Activated CD8-positive, alpha-beta memory T cell treated with anti-CD3 and anti-CD28 coated beads for 36 hours (primary cell): Measurements from ENCODE around the gene HID1. TPM values are rescaled to one million over a fixed set of nuclear protein-coding genes. Genes with fewer than 3 reads are reported as not detected.
"Not testable (repeated sequence)": the region's sequence is repeated elsewhere in the genome, so short reads cannot be mapped to it uniquely, and the experiment has no call there.

Experiments used
- CTCF ChIA-PET: fragments of 350-600 bp; sonication (Branson Sonifier 250); formaldehyde crosslinking; loops from one replicate; lab custom pipeline; 2021; ENCODE audit warnings: antibody characterized with exemption; lab: Charles Lee
- POLR2A ChIA-PET: fragments of 350-600 bp; sonication (Branson Sonifier 250); formaldehyde crosslinking; loops from one replicate; lab custom pipeline; 2021; ENCODE audit warnings: antibody characterized with exemption; lab: Charles Lee
- total RNA-seq, 2 experiments: library from RNA; stranded (reverse); gene quantifications; one replicate each; pipeline ENCODE4 v1.2.3, GENCODE V29; 2021

Gene HID1
- total RNA-seq, 2 experiments from 2014 or later, result 0.89 to 1.9 TPM

DNA sequence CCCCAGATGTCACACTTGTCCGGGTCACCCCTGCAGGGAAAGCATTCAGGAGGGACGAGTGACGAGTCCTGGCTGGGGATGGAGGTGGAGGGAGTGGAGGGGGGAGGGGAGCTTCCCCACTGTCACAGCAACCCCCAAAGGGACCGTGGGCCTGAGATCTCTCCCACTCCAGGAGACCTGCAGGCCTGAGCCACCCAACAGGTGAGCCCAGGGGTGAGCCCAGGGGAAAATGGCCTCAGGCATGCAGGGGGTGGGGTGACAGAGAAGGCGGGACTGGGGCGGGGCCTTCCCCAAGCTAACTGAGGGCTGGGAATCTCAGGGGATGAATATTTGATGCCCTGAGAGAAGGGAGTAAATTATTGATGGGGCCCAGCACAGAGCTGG is 51.9 kb downstream of the HID1 start:
- ChIA-PET CTCF (interaction anchor here (0.5 to 5.5 kb wide), 3 partner anchors 37 to 980 kb away, joined by 4 to 49 read pairs (median 8); no protein-coding TSS in a partner anchor), POLR2A (no interaction called here)

- ChIA-PET POLR2A (no interaction called here), CTCF (interaction anchor here (0.5 to 2.3 kb wide), 2 partner anchors 37 to 981 kb away, joined by 4 to 8 read pairs; no protein-coding TSS in a partner anchor)
Observed at GRCh38 chr17:74920306-74920620, 52.3 kb downstream of the HID1 start.

- ChIA-PET CTCF (interaction anchor here (2.3 kb wide), 1 partner anchor 38 kb away, joined by 8 read pairs; no protein-coding TSS in a partner anchor), POLR2A (no interaction called here)
Observed at GRCh38 chr17:74919440-74920305, 52.9 kb downstream of the HID1 start.

GRCh38 chr17:74918906-74919305 is 53.7 kb downstream of the HID1 start:
- ChIA-PET CTCF (interaction anchor here (0.7 to 2.3 kb wide), 2 partner anchors 39 to 47 kb away, joined by 3 to 8 read pairs; no protein-coding TSS in a partner anchor), POLR2A (no interaction called here)

- ChIA-PET CTCF (interaction anchor here (1.2 kb wide), 1 partner anchor 17 kb away, joined by 3 read pairs; no protein-coding TSS in a partner anchor), POLR2A (no interaction called here)
Observed at GRCh38 chr17:74917430-74917829, 55.1 kb downstream of the HID1 start.

- CTCF ChIA-PET, result interaction anchor here (1.2 kb wide), 1 partner anchor 17 kb away, joined by 3 read pairs; no protein-coding TSS in a partner anchor
- POLR2A ChIA-PET, result no interaction called here
Observed at GRCh38 chr17:74916851-74917199, 55.7 kb downstream of the HID1 start.

- POLR2A ChIA-PET, result no interaction called here
- CTCF ChIA-PET, result interaction anchor here (1.2 kb wide), 1 partner anchor 18 kb away, joined by 3 read pairs; no protein-coding TSS in a partner anchor
Observed at GRCh38 chr17:74916136-74916850, 56.3 kb downstream of the HID1 start.

DNA sequence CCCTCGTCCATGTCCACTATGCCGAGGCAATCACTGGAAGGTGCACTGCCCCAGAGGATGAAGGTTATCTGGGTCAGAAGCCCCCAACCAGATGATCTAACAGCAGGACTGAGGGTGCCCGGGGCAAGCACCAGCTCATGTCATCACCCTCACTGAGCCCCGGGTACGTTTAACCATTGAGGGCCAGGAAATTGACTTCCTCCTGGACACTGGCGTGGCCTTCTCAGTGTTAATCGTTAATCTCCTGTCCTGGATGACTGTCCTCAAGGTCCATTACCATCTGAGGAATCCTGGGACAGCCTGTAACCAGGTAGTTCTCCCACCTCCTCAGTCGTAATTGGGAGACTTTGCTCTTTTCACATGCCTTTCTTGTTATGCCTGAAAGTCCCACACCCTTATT is 61.1 kb downstream of the HID1 start:
- POLR2A ChIA-PET, CTCF ChIA-PET: not testable (repeated sequence)

DNA sequence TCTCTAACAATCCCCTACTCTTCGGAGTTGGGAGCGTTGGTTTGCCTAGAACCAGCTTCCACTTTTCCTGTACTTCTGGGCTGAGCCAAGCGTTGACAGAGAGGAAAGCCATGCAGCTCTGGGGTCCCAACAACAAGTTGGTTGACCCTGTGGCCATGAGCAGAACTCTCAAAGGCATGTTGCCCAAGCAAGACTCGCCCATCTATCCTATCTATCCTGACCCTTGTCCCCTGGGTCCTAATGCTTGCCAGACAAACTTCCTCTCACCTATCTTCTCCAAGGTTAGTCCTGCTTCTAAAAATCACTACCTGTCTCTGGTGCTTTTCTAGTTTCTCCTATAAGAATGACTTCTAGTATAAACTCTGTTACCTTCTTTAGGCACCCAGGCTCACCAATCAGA is 63.5 kb downstream of the HID1 start:
- CTCF ChIA-PET, result interaction anchor here (0.7 kb wide), 1 partner anchor 47 kb away, joined by 3 read pairs; no protein-coding TSS in a partner anchor
- POLR2A ChIA-PET, result not testable (repeated sequence)

DNA sequence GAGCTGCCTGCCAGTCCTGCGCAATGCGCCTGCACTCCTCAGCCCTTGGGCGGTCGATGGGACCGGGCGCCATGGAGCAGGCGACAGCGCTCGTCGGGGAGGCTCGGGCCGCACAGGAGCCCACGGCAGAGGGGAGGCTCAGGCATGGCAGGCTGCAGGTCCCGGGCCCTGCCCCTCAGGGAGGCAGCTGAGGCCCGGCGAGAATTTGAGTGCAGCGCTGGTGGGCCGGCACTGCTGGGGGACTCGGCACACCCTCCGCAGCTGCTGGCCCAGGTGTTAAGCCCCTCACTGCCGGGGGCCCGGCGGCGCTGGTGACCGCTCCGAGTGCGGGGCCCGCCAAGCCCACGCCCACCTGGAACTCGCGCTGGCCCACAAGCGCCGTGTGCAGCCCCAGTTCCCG is 65.5 kb downstream of the HID1 start:
- POLR2A ChIA-PET, result no interaction called here
- CTCF ChIA-PET, result interaction anchor here (0.8 kb wide), 1 partner anchor 54 kb away, joined by 3 read pairs; no protein-coding TSS in a partner anchor

- POLR2A ChIA-PET, result interaction anchor here (0.6 kb wide), 1 partner anchor 363 kb away, joined by 10 read pairs; no protein-coding TSS in a partner anchor
- CTCF ChIA-PET, result interaction anchor here (0.7 to 0.8 kb wide), 2 partner anchors 55 to 452 kb away, joined by 3 read pairs; no protein-coding TSS in a partner anchor
Observed at GRCh38 chr17:74906214-74906793, 66.3 kb downstream of the HID1 start.

- ChIA-PET CTCF (no interaction called here), POLR2A (no interaction called here)
Observed at GRCh38 chr17:74904687-74905409, 67.7 kb downstream of the HID1 start.

DNA sequence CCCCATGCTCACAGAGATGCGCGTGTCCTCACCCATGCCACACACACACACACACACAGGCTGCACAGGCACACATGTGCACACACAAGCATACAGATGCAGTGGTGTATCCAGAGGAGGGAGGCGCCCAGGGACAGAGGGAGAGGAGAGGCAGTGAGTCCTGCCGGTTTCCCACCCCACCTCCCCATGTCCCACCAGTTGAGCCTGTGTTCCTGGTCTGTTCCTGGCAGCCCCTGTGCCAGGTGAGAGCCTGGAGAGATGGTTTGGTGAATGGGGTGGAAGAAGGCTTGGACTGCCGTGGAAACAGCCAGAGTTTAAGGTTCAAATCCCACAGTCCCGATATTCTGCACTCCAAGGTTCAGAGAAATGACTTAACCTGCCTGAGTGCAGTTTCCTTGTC is 68.9 kb downstream of the HID1 start:
- CTCF ChIA-PET, result no interaction called here
- POLR2A ChIA-PET, result no interaction called here

GRCh38 chr17:74903034-74903433 is 69.5 kb downstream of the HID1 start:
- ChIA-PET POLR2A (no interaction called here), CTCF (interaction anchor here (1.2 kb wide), 1 partner anchor 55 kb away, joined by 3 read pairs; no protein-coding TSS in a partner anchor)

- POLR2A ChIA-PET, result no interaction called here
- CTCF ChIA-PET, result interaction anchor here (1.2 kb wide), 1 partner anchor 57 kb away, joined by 3 read pairs; no protein-coding TSS in a partner anchor
Observed at GRCh38 chr17:74901353-74902135, 71.0 kb downstream of the HID1 start.
